ENCODE results near the gene RAB28.

The RAB28 gene

DNA sequence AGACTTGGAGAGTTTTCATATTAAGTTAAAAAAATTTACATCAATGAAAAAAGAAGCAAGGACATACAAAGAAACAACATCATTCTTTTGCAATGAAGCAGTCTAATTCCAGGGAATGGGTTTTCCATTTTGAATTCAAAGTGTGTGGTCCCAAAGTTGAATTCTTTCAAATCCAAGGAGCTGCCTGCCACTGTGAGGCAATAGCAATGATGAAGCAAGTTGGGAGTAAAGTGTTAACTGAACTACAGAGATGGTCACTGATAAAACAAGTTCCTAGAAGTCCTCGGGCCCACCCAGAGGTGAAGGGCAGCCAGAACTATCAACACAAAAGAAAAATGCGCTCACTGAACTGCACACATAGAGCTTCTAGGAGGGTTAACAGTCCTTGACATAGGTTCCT, 115.9 kb downstream of the RAB28 start:
- no peak for DNase-seq (ENCODE audit: low read depth)

DNA sequence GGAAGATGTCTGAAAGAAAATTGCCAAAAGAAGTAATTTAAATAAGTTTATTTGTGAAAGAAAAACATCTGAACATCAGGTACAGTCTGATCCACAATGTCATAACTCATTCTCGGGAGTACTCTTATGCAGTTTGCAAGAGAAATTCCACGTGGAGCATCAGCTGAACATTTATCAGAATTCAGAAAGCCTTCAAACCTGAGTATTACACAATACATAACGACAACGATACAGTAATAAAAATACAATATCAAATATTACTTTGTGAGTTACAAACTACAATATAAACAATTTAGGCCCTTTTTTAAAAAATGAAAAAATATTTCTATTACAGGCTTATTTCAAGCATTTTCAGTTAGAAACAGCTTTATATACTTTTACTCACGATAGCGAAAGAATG, 116.4 kb downstream of the RAB28 start:
- DNase-seq (ENCODE audit: low read depth) = no peak

DNA sequence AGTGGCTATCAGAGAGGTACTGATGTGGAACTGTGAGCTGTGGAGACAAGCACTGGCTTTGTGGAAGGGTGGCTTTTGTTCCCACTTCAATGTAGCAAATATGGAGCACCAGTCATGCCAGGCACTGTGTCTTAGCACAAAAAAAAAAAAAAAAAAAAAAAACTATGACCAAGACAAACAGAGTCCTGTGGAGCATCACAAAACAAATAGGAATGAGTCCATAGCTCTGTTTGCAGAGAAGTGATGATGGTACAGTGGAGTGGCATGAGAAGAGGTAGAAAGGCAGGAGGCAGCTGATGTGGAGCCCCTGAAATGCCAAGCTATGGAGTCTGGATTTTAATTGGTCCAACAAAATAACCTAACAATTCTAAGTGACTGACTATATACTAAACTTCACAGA, 116.9 kb downstream of the RAB28 start:
- DNase-seq (ENCODE audit: low read depth) = no peak

DNA sequence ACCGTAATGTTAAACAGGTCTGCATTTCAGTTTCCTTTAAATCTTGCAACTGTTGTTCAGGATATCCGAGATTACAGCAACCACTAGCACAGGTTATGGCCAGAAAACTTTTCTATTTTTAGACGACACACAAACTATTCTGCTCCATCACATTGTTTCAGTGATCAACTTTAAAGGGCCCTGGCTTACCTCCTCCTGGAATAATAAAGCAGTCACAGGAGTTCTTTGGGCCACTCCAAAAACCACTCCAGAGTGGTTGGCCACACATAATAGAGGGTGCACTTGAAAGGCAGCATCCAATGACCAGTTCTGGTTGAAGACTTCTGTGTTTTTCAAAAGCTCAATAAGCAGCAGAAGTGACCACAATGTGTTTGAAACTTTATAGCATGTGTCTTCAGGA, 118.9 kb downstream of the RAB28 start:
- no peak for DNase-seq (ENCODE audit: low read depth)

DNA sequence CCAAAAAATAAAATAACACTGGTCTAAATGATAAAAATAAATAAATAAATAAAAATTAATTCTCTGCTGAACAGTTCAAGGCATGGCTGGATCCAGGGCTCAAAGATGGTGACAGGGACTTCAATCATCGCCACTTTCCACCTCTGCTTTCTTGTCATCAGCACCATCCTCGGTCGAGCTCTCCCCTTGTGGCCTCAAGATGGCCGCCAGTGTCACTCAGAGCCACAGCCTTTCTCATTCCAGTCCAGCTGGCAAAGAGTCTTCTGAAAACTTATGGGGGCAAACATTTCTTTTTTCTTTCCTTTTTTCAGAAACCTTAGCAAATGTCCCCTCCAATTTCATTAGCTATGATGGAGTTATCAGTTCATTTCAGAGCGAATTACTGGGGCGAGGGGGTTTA, 119.5 kb downstream of the RAB28 start:
- DNase-seq (ENCODE audit: low read depth) = no peak

DNA sequence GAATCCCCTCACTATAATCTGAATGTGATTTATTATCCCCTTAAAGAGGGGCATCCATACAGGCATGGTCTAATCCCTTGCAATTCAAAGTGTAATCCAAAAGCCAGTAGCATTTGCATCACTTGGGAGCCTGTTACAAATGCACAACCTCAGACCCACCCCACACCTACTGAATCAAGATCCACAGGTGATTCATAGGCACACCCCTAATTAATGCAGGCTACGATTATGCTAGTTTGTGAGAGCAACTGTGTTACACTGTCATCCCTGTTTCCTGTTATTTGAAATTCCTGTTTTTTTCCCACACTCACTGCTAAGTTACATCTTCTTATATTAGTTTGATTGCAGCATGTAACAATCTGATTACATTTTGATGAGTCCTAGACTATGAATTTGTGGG, 120.0 kb downstream of the RAB28 start:
- DNase-seq (ENCODE audit: low read depth) = no peak

DNA sequence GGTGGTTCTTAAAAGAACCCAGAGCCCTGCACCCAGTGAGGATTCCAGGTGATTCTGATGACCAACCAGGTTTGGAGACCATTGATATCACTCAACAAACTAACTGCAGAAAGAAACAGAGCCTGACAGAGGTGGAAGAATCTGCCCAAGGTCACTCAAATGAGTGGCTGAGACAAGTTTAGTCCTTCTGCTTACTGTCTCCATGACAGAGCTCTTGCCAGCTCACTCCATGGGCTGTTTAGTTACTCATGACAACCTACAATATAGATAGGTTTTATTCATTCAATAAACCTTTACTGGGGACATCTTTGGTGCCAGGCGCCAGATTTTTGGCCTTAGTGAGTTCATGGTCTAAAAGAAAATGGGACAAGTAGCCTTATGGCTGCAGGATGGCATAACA, 124.3 kb downstream of the RAB28 start:
- DNase-seq (ENCODE audit: low read depth) = no peak

DNA sequence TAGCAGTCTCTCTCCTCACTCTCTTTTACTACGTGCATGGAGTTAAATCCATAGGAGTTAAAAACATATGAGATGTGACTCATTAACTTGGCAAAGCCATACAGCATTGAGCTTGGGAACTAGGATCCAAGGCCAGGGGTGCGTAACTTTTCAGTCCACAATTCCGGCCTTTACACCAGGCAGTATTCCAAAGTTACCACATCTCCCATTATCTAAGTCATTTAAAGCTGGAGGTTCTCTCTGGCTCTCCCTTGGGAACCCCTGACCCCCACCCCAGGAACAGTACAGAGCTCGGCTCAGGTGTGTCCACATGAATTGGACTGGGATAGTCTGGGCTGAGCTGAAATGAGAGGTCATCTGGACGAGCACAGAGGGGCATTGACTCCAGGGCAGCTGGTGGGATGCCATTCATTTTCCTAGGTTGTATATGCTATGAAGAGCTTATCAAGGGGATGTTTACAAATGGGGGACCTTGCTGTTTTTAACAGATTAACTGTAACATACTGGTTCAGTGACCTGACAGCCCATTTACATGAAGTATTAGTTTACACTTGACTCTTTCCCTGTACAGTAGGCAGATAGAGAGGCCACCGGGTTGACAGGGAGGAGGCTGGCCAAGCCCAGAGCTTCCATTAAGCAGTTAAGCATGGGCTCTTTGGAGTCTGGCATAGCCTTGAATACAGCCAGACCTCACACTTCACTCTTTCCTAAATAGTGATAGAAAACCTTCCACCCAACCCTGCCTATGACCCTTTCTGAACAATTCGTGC, 128.8 kb downstream of the RAB28 start:
- DNase-seq (ENCODE audit: low read depth) = no peak

DNA sequence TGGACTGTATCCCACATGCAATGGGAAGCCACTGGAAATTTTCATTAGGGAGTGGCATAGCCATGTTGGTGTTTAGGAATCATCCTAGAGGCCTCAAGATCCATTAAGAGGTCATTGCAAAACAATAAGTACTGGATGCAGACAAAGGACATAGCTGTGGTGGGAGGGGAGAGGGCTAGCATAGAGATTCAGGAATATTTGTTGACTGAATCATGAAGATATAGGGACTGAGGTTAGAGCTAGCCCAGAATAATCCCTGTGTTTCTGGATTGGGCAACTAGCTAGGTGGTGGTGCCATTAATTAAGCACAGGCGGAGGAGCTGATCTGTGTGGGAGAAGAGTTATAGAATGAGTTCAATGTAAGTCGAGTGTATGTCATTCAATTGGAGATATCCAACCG, 135.0 kb downstream of the RAB28 start:
- no peak for DNase-seq (ENCODE audit: low read depth)

DNA sequence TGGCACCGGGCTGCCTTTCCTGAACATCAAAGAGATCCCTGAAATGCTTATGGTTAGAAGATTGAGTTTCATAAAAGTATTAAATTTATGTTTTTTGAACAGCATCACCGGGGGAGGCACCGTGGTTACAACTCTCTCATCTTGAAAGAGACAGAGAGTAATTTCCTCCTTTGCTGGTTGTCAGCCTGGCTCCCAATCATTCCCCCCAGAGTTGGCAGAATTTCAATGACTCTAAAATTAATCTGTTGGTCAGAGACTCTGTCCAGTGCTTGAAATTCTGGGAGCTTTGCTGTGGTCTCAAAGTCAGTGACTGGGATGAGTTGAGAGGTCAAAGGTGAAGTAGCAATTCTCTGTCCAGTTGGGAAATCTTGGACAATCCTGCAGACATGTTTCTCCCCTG, 135.9 kb downstream of the RAB28 start:
- DNase-seq (ENCODE audit: low read depth) = no peak

DNA sequence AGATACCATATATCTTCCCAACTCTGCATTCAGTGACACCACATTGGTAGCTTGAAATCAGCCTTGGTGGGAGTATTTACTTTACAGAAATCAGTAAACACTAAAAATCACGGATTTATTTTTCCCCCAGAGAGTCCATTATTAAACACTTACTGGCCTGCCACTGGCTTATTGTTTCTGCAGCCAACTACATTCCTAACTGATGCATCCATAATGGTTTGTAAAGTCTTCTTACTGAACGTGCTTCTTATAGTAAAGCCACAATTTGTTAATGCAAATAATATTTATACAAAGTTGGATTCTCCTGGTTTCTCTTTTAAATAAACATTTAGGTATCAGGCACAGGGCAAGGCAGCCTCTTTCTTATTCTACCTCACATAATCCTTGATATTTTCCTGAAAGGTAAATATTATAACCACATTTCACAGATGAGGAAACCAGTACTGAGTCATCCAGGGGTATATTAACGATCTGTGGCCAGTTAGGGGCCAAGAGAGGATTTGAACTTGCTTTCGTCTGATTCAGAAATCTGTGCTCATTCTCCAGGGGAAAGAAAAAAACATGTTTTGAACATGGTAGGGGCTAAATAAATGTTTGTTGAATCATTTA, 136.5 kb downstream of the RAB28 start:
- DNase-seq (ENCODE audit: low read depth) = no peak

DNA sequence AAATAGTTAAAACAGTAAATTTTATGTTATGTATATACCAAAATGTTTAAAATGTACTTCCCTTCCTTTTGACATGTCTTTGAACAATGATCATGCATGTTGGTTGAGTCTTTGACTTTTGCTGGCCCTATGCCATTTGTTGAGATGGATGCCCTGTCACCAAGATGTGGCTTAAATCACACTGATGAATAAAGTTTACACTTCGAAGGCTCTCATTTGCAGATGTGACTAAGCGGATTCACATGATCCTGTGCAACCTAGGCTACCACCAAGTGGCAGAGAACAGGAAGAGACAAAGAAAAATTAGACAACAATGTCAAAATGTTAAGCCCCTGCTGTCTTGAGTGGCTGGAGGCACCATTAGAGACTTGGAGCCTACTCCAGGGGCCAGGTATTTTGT, 139.9 kb downstream of the RAB28 start:
- DNase-seq (ENCODE audit: low read depth) = no peak

DNA sequence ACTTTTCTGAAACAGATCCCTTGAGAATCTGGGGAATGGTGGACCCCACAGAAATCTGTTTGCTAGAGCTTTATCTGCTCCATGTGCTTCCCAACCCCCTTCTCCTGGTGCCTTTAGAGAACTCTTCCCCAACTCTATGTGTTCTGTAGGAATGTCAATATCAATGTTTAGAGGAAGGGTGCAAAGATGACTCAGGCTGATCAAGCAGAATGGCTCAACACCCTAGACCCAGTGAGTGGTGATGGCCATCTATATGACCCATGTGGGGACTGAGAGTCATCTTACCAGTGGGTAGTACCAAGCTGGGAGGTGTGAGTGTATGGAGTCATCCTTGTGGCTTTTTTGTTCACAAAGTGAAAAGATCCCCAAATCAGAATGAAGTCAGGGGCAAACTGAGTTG, 143.5 kb downstream of the RAB28 start:
- no peak for DNase-seq (ENCODE audit: low read depth)

DNA sequence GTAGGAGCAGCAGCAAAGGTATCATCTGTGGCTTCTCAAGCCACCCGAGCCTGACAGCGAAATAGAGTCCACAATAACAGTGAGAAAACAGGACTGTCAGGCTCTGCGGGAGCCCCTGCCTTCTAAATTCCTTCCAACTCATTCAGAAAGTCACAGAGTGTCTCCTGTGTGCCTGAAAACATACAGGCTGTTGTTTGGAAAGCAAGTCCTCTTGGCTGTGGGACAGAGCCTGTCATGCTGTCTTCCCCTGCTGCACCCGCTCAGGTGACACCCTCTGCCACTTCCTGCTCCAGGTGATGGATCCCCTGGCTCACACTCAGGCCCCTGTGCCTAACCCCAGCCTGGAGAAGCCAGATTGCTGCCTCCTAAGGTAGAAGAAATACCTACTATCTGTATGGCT, 152.3 kb downstream of the RAB28 start:
- no peak for DNase-seq (ENCODE audit: low read depth)

DNA sequence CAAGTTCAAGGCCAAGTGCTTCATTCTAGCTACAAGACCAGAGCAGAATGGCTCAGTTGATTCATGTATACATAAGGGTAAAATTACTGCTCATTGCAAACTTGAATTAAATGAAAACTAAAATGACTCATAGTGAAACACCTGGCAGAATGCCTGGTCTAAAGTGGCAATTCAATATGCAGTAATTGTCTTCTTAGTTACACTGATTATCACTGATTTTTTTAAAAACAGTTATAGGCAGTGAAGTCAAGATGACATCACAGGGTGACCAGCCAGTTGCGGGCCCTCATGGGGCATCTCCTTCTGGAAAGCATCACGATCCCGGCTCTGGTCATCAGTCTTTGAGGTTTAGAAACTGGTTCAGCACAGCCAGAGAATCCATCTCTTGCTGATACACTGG, 154.2 kb downstream of the RAB28 start:
- DNase-seq (ENCODE audit: low read depth) = no peak

DNA sequence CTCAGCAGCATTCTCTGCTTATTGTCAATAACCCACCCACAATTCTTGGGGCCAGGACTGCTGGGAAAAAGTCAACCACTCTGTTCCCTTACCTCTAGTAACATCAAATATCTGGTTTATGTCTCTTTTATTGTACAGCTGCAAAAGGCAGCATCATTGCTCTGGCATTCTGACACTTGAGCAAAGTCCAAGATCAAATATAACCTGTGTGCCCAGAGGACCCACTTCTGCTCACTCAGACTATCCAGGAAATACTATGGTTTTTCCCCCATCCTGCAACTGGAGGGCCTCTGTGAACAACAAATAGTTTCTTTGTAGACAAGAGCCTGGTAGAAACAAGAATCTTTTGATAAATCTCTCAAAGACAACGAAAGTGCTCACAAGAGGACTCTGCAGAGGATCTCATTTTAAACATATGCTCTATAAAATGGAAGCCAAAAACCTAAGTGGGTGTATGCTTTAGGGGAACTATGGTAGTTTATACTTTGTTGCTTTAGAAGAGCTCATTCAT, 154.7 kb downstream of the RAB28 start:
- DNase-seq (ENCODE audit: low read depth) = no peak

DNA sequence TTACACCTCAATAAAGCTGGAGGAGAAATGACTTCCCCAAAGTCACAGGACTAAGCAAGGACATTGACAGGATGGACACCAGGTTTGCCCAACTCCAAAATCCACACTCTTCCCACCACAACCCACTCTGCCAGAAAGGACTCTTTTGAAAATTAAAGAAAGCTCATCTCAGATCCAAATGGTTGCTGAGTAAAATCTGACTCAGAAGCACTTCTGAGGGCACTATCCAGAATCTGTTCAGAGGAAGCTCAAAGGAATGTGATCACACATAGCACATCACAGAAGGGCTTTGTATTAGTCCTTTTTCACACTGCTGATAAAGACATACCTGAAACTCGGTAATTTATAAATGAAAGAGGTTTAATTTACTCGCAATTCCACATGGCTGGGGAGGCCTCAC, 155.5 kb downstream of the RAB28 start:
- no peak for DNase-seq (ENCODE audit: low read depth)

DNA sequence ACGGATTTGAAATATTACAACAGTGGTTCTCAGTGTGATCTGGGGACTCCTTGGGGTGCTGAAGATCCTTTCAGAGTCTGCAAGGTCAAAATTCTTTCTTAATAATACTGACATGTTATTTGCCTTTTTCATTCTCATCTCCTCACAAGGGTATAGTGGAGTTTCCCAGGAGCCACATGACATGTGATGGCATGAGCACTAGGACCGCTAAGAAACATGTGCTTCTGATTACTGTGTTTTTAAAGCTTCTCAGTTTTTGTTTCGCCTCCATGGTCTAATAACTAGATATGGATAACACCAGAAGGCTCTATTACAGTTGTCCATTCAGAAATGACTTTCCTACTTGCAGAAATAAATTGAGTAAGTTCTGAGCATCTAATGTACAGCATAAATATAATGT, 156.1 kb downstream of the RAB28 start:
- DNase-seq (ENCODE audit: low read depth) = no peak

DNA sequence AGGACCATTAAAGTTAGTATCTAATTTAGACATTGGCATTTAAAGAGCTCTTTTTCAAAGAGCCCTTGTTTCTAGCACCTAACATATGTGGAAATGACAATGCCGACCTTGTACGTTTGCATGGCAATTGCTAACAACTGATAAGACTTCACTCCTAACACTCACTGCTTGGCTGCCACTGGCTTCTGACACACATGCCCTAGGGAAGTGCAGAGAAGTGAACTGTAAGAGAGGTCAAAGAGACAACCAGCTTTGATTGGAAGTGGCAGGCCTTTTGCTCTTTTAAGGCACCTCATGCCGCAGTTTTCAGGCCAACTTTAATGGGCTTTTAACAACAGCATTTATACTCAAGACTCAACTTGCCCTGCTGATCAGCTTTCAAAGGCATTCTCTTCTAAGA, 158.4 kb downstream of the RAB28 start:
- DNase-seq (ENCODE audit: low read depth) = no peak

DNA sequence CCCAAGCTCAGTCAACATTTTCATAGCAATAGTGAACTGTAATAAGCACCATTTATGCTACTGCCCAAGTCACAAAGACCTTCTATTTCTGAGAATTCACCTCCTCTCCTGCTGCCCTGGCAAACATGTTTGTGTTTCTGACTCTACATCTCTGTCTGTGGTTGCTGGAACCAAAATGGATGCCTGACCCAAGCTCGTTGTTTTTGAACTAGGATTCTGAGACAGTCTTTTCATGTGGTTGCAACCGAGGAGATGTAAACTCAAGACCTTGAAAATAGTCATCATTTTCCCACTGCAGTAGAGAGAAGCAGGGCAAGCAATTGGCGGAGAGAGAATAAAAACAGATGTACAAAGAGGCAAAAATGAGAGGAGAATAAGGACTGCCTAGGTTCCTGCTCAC, 160.2 kb downstream of the RAB28 start:
- no peak for DNase-seq (ENCODE audit: low read depth)

DNA sequence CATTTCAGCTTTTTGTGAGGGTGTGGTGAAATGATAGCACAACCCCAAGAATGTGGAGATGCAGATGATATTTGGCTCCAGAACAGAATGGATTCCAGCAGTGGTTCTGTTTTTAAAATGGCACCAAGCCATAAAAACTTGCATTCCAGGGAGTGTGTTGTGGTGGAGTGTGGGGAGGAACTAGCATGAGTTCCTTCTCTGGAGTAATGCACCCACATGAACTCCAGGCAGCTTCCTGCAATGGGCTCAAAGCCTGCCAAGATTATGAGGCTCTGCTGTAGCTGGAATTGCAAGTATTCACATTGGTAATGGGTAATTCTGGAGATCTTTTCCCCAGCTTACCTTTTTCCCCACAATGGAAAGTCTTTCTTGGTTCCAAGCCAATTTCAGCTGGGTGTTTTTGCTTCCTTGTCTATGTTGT, 161.4 kb downstream of the RAB28 start:
- DNase-seq (ENCODE audit: low read depth) = no peak
